Kidney (tissue), 14 donors: ENCODE results near the gene GNB5. TPM values are rescaled to one million over a fixed set of nuclear protein-coding genes. Genes with fewer than 3 reads are reported as not detected.

ENCODE experiments used
- DNase-seq, 5 donors: peaks; one replicate each; pipeline ENCODE4 v3.0.0-alpha.2; 2013 to 2020
- FAIRE-seq: peaks from 2 replicates; lab custom pipeline; 2012; peaks lifted over from hg19 to GRCh38; lab: Jason Lieb, UNC
- H3K27ac ChIP-seq, 2 donors: one replicate each; pipeline ENCODE4 v1.7.0; 2013; ENCODE audit warnings: low read depth in 2 of 2, low read length in 2 of 2, inconsistent platforms in 1 of 2
- H3K27me3 ChIP-seq: one replicate; pipeline ENCODE4 v1.7.1; 2013; ENCODE audit warnings: low read length, inconsistent platforms; ENCODE audit not compliant: control insufficient read depth, insufficient read depth
- H3K36me3 ChIP-seq, 3 donors: one replicate each; pipeline versions ENCODE4 v1.7.0 to v1.7.1; 2013; ENCODE audit warnings: low read length in 3 of 3, control low read depth in 1 of 3, inconsistent platforms in 1 of 3; ENCODE audit not compliant: insufficient read depth in 3 of 3, control insufficient read depth in 2 of 3
- H3K4me1 ChIP-seq, 3 donors: one replicate each; pipeline versions ENCODE4 v1.7.0 to v1.7.1; 2013; ENCODE audit warnings: low read length in 3 of 3, inconsistent platforms in 1 of 3, low read depth in 1 of 3; ENCODE audit not compliant: control insufficient read depth in 2 of 3, insufficient read depth in 2 of 3
- H3K4me3 ChIP-seq, 3 donors: one replicate each; pipeline versions ENCODE4 v1.7.0 to v1.8.1; 2013; ENCODE audit warnings: low read length in 3 of 3, control low read depth in 1 of 3, inconsistent platforms in 1 of 3
- H3K9ac ChIP-seq, 3 donors: one replicate each; pipeline versions ENCODE4 v1.7.0 to v1.7.1; 2013; ENCODE audit warnings: low read length in 3 of 3, control low read depth in 1 of 3, inconsistent platforms in 1 of 3
- H3K9me3 ChIP-seq, 3 donors: one replicate each; pipeline versions ENCODE4 v1.7.0 to v1.7.1; 2013; ENCODE audit warnings: low read length in 3 of 3, control low read depth in 1 of 3, inconsistent platforms in 1 of 3; ENCODE audit not compliant: control insufficient read depth in 2 of 3, insufficient read depth in 1 of 3
- intact Hi-C: fragments of 100-400 bp; cut with DNase I; formaldehyde crosslinking; loops from one replicate; pipeline ENCODE4 v1.11.1; 2022
- polyA plus RNA-seq: library from polyadenylated mRNA; stranded (reverse); fragments of 350-450 nt; fragmentation: Illumina TruSeq; extraction: RNeasy Lipid Tissue Mini Kit (QIAGEN cat#74804); gene quantifications from one replicate; pipeline ENCODE4 v1.2.3, GENCODE V29; 2014; ENCODE audit warnings: low read depth, low replicate concordance; ENCODE audit not compliant: insufficient read depth
- total RNA-seq: library from RNA; stranded (reverse); fragmentation: NEBNext Ultra II Directional; extraction: Animal tissue kit (Norgen Biotek cat#: 25700); gene quantifications from one replicate; pipeline ENCODE4 v1.2.1, GENCODE V29; 2021
- TF ChIP-seq, protein P1 (sequence below): IDR thresholded peaks from 3 replicates; pipeline ENCODE4 v1.5.1; 2012; ENCODE audit warnings: mild to moderate bottlenecking, moderate library complexity, borderline replicate concordance; ENCODE audit not compliant: insufficient read depth; ENCODE audit errors: extremely low read depth
- donor health status: control.
- donor health status: control.
- donor health status: control.
- donor health status: control.
- donor health status: control.
- donor health status: DM: yes; HTN: yes; CAD: no.
- donor health status: Normal renal cell carcinoma (clear cell type).

GNB5 gene
- total and polyA plus RNA-seq, 2 donors from 2014 or later = 28.3 to 43.6 TPM

DNA sequence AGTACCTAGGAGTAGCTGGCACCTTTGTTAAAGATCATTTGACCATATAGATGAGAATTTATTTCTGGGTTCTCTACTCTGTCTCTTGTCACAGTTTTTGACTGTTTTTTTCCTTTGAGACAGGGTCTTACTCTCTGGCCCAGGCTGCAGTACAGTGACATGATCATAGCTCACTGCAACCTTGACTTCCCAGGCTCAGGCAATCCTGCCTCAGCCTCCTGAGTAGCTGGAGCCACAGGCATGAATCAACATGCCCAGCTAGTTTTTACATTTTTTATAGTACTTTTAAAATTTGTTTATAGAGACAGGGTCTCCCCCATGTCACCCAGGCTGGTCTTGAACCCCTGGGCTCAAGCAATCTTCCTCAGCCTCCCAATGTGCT lies 123.7 kb downstream of the GNB5 start:
- Histone ChIP-seq H3K27ac (no peak overlapping the region), H3K27me3 (no peaks in the 10 kb centered on the region), H3K36me3 (peaks cover 0 to 12% (median 0%) of the 10 kb centered on the region in 3 donors), H3K4me3 (no peak overlapping the region), H3K4me1 (peaks cover 0 to 15% (median 0%) of the 10 kb centered on the region in 3 donors), H3K9me3 (no peaks in the 10 kb centered on the region), H3K9ac (no peak overlapping the region)
- FAIRE-seq (no peak), DNase-seq (no peak)
- TF ChIP-seq, protein P1, sequence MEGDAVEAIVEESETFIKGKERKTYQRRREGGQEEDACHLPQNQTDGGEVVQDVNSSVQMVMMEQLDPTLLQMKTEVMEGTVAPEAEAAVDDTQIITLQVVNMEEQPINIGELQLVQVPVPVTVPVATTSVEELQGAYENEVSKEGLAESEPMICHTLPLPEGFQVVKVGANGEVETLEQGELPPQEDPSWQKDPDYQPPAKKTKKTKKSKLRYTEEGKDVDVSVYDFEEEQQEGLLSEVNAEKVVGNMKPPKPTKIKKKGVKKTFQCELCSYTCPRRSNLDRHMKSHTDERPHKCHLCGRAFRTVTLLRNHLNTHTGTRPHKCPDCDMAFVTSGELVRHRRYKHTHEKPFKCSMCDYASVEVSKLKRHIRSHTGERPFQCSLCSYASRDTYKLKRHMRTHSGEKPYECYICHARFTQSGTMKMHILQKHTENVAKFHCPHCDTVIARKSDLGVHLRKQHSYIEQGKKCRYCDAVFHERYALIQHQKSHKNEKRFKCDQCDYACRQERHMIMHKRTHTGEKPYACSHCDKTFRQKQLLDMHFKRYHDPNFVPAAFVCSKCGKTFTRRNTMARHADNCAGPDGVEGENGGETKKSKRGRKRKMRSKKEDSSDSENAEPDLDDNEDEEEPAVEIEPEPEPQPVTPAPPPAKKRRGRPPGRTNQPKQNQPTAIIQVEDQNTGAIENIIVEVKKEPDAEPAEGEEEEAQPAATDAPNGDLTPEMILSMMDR = no peak
- intact Hi-C loops = no loop called here

DNA sequence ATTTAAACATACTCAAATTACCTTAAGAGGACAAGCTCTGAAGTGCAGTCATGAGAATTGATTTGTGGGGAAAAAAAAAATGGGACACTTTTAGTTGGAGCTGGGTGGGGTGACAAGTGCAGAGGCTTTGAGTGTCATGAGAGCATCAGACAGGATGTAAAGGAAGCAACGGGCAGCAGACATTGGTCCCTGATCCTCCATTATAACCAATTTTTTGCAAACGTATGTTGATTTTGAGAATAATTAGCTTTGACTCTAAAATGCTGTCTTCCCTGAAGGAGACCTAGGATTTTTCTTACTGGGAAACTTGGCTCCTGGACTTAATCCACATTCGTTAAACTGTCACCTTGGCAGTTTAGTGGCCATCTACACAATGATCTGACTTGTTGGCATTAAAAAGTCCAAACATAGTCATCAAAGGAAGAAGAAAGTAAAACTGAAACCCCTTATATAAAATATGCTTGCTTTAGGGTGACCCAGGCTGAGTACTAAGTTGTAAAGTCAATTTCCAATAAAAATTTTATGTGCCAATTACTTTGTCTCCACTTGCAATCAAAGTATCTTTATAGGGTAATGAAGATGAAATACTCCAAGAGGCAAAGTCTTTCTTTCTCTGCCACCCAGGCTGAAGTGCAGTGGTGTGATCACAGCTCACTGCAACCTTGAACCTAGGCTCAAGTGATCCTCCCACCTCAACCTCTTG lies 124.2 kb downstream of the GNB5 start:
- Histone ChIP-seq H3K27me3 (no peaks in the 10 kb centered on the region), H3K9ac (no peak overlapping the region), H3K27ac (no peak overlapping the region), H3K9me3 (no peaks in the 10 kb centered on the region), H3K4me1 (peaks cover 0 to 13% (median 0%) of the 10 kb centered on the region in 3 donors), H3K36me3 (peaks cover 0 to 12% (median 0%) of the 10 kb centered on the region in 3 donors), H3K4me3 (no peak overlapping the region)
- TF ChIP-seq, protein P1 = no peak
- intact Hi-C loops = no loop called here
- FAIRE-seq (no peak), DNase-seq (no peak)

Other genes with a start within 250 kb of the GNB5 start
- gene LEO1, start 219.6 kb downstream of the GNB5 start, total RNA-seq = 14.5 TPM
- 12.1 TPM for gene LEO1, start 219.6 kb downstream of the GNB5 start, polyA plus RNA-seq
- gene MAPK6, start 172.2 kb downstream of the GNB5 start, total RNA-seq = 22.9 TPM
- gene MAPK6, start 172.2 kb downstream of the GNB5 start, polyA plus RNA-seq = 6.5 TPM
- 1.4 TPM for gene BCL2L10, start 78.6 kb downstream of the GNB5 start, total RNA-seq
- gene BCL2L10, start 78.6 kb downstream of the GNB5 start, polyA plus RNA-seq = 3.3 TPM
- 41.6 TPM for gene MYO5C, start 104.4 kb upstream of the GNB5 start, total RNA-seq
- 4.6 TPM for gene MYO5C, start 104.4 kb upstream of the GNB5 start, polyA plus RNA-seq